Measurements from ENCODE around the gene NCBP2L. TPM values are rescaled to one million over a fixed set of nuclear protein-coding genes. Genes with fewer than 3 reads are reported as not detected.

Gene NCBP2L
- polyA plus RNA-seq, 1 experiment = not detected

GRCh38 chrX:107730991-107731766 lies 46.4 kb upstream of the NCBP2L start:
- H3K36me3 ChIP-seq (ENCODE audit: control insufficient read depth, insufficient read depth, low read length) = no peaks in the 10 kb centered on the region
- DNase-seq (ENCODE audit: low read depth) = no peak
- no peak overlapping the region for H3K4me3 ChIP-seq (ENCODE audit: low read depth, low read length)
- no peak for TF ChIP-seq CTCF (IDR thresholded peaks at IDR 0.05; ENCODE audit: insufficient read depth, low read depth, low read length)
- CTCF ChIA-PET = interaction anchor here (1.0 to 1.7 kb wide), 3 partner anchors 72 to 191 kb away, joined by 3 to 5 read pairs (median 3); no protein-coding TSS in a partner anchor
- H3K27me3 ChIP-seq (ENCODE audit: control insufficient read depth, insufficient read depth, low read length) = no peaks in the 10 kb centered on the region
- POLR2A ChIA-PET = no interaction called here

- no peak for DNase-seq (ENCODE audit: low read depth)
- H3K36me3 ChIP-seq (ENCODE audit: control insufficient read depth, insufficient read depth, low read length) = no peaks in the 10 kb centered on the region
- H3K4me3 ChIP-seq (ENCODE audit: low read depth, low read length) = no peak overlapping the region
- ChIA-PET CTCF (interaction anchor here (1.0 to 1.7 kb wide), 3 partner anchors 72 to 192 kb away, joined by 3 to 5 read pairs (median 3); no protein-coding TSS in a partner anchor), POLR2A (no interaction called here)
- TF ChIP-seq CTCF (IDR thresholded peaks at IDR 0.05; ENCODE audit: insufficient read depth, low read depth, low read length) = no peak
- no peaks in the 10 kb centered on the region for H3K27me3 ChIP-seq (ENCODE audit: control insufficient read depth, insufficient read depth, low read length)
These were observed 45.6 kb upstream of the NCBP2L start for GRCh38 chrX:107731831-107732502.

DNA sequence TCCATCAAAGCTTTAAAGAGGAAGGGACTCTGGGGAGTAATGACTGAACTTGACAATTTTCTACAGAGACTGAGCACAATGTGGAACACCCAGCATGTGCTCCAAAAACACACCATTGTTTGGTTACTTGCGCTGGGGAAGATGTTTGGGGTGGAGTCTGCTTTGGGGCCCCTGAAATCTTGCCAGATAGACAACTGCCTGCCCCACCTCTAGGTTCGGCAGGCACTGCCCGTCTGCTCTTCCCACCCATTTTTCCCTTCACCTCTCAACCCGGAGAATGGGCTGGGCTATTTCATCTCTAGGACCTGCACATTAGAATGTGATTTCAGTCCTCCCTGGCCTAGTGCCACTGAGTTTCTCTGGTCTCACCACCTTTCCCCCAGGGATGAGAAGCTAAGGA lies 43.8 kb upstream of the NCBP2L start:
- TF ChIP-seq CTCF (IDR thresholded peaks at IDR 0.05; ENCODE audit: insufficient read depth, low read depth, low read length) = no peak
- ChIA-PET POLR2A (interaction anchor here (0.6 kb wide), 1 partner anchor 44 kb away, joined by 4 read pairs; no protein-coding TSS in a partner anchor), CTCF (interaction anchor here (0.6 to 1.3 kb wide), 2 partner anchors 17 to 47 kb away, joined by 3 read pairs; no protein-coding TSS in a partner anchor)
- H3K36me3 ChIP-seq (ENCODE audit: control insufficient read depth, insufficient read depth, low read length) = no peaks in the 10 kb centered on the region
- H3K27me3 ChIP-seq (ENCODE audit: control insufficient read depth, insufficient read depth, low read length) = no peaks in the 10 kb centered on the region
- H3K4me3 ChIP-seq (ENCODE audit: low read depth, low read length) = no peak overlapping the region
- no peak for DNase-seq (ENCODE audit: low read depth)

GRCh38 chrX:107734646-107735045 lies 42.9 kb upstream of the NCBP2L start:
- H3K36me3 ChIP-seq (ENCODE audit: control insufficient read depth, insufficient read depth, low read length) = no peaks in the 10 kb centered on the region
- TF ChIP-seq CTCF (IDR thresholded peaks at IDR 0.05; ENCODE audit: insufficient read depth, low read depth, low read length) = no peak
- POLR2A ChIA-PET = no interaction called here
- CTCF ChIA-PET = no interaction called here
- no peaks in the 10 kb centered on the region for H3K27me3 ChIP-seq (ENCODE audit: control insufficient read depth, insufficient read depth, low read length)
- no peak for DNase-seq (ENCODE audit: low read depth)
- H3K4me3 ChIP-seq (ENCODE audit: low read depth, low read length) = no peak overlapping the region

GRCh38 chrX:107736781-107737531 lies 40.6 kb upstream of the NCBP2L start:
- Histone ChIP-seq H3K27me3 (ENCODE audit: control insufficient read depth, insufficient read depth, low read length) (no peaks in the 10 kb centered on the region), H3K4me3 (ENCODE audit: low read depth, low read length) (no peak overlapping the region), H3K36me3 (ENCODE audit: control insufficient read depth, insufficient read depth, low read length) (no peaks in the 10 kb centered on the region)
- no peak for TF ChIP-seq CTCF (IDR thresholded peaks at IDR 0.05; ENCODE audit: insufficient read depth, low read depth, low read length)
- ChIA-PET CTCF (no interaction called here), POLR2A (no interaction called here)
- DNase-seq (ENCODE audit: low read depth) = no peak

Data from BJ (cell line).